Vagina (tissue), 2 donors: ENCODE data around the gene MS4A7. TPM values are rescaled to one million over a fixed set of nuclear protein-coding genes. Genes with fewer than 3 reads are reported as not detected.
"Not testable (repeated sequence)": the region's sequence is repeated elsewhere in the genome, so short reads cannot be mapped to it uniquely, and the experiment has no call there.

Experiments used
- DNase-seq, 2 donors: peaks; one replicate each; pipeline ENCODE4 v3.0.0-alpha.2; 2017; ENCODE audit errors: extremely low spot score in 2 of 2
- H3K27ac ChIP-seq: fragments of 200-600 bp; sonication (generic); one replicate; pipeline ENCODE4 v1.5.1; 2019
- H3K27me3 ChIP-seq: fragments of 200-600 bp; sonication (generic); one replicate; pipeline ENCODE4 v1.5.1; 2019
- H3K36me3 ChIP-seq, 2 donors: fragments of 200-600 bp; sonication (generic); one replicate each; pipeline ENCODE4 v1.5.1; 2017 to 2019
- H3K4me1 ChIP-seq: fragments of 200-600 bp; sonication (generic); one replicate; pipeline ENCODE4 v1.5.1; 2019
- H3K4me3 ChIP-seq, 2 donors: fragments of 200-600 bp; sonication (generic); 1 replicate in 1 of 2; 2 replicates in 1 of 2; pipeline ENCODE4 v1.5.1; 2016 to 2019
- H3K9me3 ChIP-seq: fragments of 200-600 bp; sonication (generic); one replicate; pipeline ENCODE4 v1.5.1; 2019
- CTCF ChIP-seq, 3 experiments: fragments of 450-650 bp in 2 of 3; fragments of 200-600 bp in 1 of 3; sonication (generic) in 1 of 3; IDR thresholded peaks; one replicate each; pipeline ENCODE4 v1.5.1; 2017 to 2019; ENCODE audit warnings: antibody characterized with exemption in 3 of 3, mild to moderate bottlenecking in 2 of 3, moderate library complexity in 2 of 3
- POLR2A ChIP-seq, 2 donors: fragments of 450-650 bp; IDR thresholded peaks; one replicate each; pipeline ENCODE4 v1.6.1; 2017; ENCODE audit warnings: antibody characterized with exemption in 2 of 2, mild to moderate bottlenecking in 2 of 2, moderate library complexity in 2 of 2
- POLR2AphosphoS5 ChIP-seq, 2 donors: sonication (generic); formaldehyde crosslinking; IDR thresholded peaks; one replicate each; pipeline ENCODE4 v1.9.0; 2017; ENCODE audit warnings: antibody characterized with exemption in 2 of 2, mild to moderate bottlenecking in 2 of 2, low read depth in 1 of 2; ENCODE audit not compliant: insufficient read depth in 1 of 2
- intact Hi-C: fragments of 100-400 bp; cut with DNase I; formaldehyde crosslinking; loops from one replicate; pipeline ENCODE4 v1.15.1; 2023
- total RNA-seq: library from RNA; depleted of rRNA; stranded (reverse); fragments of >200 nt; gene quantifications from one replicate; pipeline ENCODE4 v1.2.3, GENCODE V29; 2016

Gene MS4A7
- total RNA-seq, 1 donor from 2014 or later = 23.3 TPM

- intact Hi-C loops = no loop called here
- Histone ChIP-seq H3K27me3 (no peaks in the 10 kb centered on the region), H3K4me3 (no peak overlapping the region), H3K9me3 (no peaks in the 10 kb centered on the region), H3K4me1 (no peaks in the 10 kb centered on the region), H3K27ac (no peak overlapping the region), H3K36me3 (no peaks in the 10 kb centered on the region)
- DNase-seq = no peak
- TF ChIP-seq POLR2AphosphoS5 (IDR thresholded peaks at IDR 0.05; ENCODE audit: insufficient read depth in 1 of 2, low read depth in 1 of 2) (no peak), POLR2A (IDR thresholded peaks at IDR 0.05) (no peak), CTCF (IDR thresholded peaks at IDR 0.05) (peak; percentile 5 to 46 (median 40))
Observed at GRCh38 chr11:60363542-60364470, 14.5 kb upstream of the MS4A7 start.

GRCh38 chr11:60366262-60366904 is 11.9 kb upstream of the MS4A7 start:
- H3K9me3 ChIP-seq, H3K4me1 ChIP-seq, H3K36me3 ChIP-seq, H3K27me3 ChIP-seq, H3K27ac ChIP-seq, H3K4me3 ChIP-seq, DNase-seq, intact Hi-C loops: not testable (repeated sequence)

GRCh38 chr11:60367009-60367408 is 11.3 kb upstream of the MS4A7 start:
- Histone ChIP-seq H3K9me3 (no peaks in the 10 kb centered on the region), H3K36me3 (no peaks in the 10 kb centered on the region), H3K4me1 (no peaks in the 10 kb centered on the region), H3K27me3 (no peaks in the 10 kb centered on the region), H3K4me3 (no peak overlapping the region), H3K27ac (no peak overlapping the region)
- TF ChIP-seq POLR2A (IDR thresholded peaks at IDR 0.05) (no peak), POLR2AphosphoS5 (IDR thresholded peaks at IDR 0.05; ENCODE audit: insufficient read depth in 1 of 2, low read depth in 1 of 2) (no peak), CTCF (IDR thresholded peaks at IDR 0.05) (no peak)
- intact Hi-C loops = no loop called here
- DNase-seq = no peak

- no peak for TF ChIP-seq POLR2AphosphoS5 (IDR thresholded peaks at IDR 0.05; ENCODE audit: insufficient read depth in 1 of 2, low read depth in 1 of 2)
- TF ChIP-seq CTCF (IDR thresholded peaks at IDR 0.05) = no peak
- no peak for TF ChIP-seq POLR2A (IDR thresholded peaks at IDR 0.05)
- intact Hi-C loops = no loop called here
- Histone ChIP-seq H3K4me3 (no peak overlapping the region), H3K36me3 (no peaks in the 10 kb centered on the region), H3K9me3 (no peaks in the 10 kb centered on the region), H3K27me3 (no peaks in the 10 kb centered on the region), H3K4me1 (no peaks in the 10 kb centered on the region), H3K27ac (no peak overlapping the region)
- DNase-seq = no peak
Observed at GRCh38 chr11:60367896-60368295, 10.4 kb upstream of the MS4A7 start.

- no peak for DNase-seq
- Histone ChIP-seq H3K27me3 (no peaks in the 10 kb centered on the region), H3K9me3 (no peaks in the 10 kb centered on the region), H3K4me3 (no peak overlapping the region), H3K27ac (no peak overlapping the region), H3K36me3 (no peaks in the 10 kb centered on the region), H3K4me1 (no peaks in the 10 kb centered on the region)
- intact Hi-C loops = no loop called here
- TF ChIP-seq POLR2A (IDR thresholded peaks at IDR 0.05) (no peak), CTCF (IDR thresholded peaks at IDR 0.05) (no peak), POLR2AphosphoS5 (IDR thresholded peaks at IDR 0.05; ENCODE audit: insufficient read depth in 1 of 2, low read depth in 1 of 2) (no peak)
Observed at GRCh38 chr11:60370252-60370810, 8.0 kb upstream of the MS4A7 start.
